B cell (primary cell): ENCODE measurements around the gene TTYH3. TPM values are rescaled to one million over a fixed set of nuclear protein-coding genes. Genes with fewer than 3 reads are reported as not detected.
A peak's percentile ranks its signal among the peaks of the same experiment; 100 is the strongest.

Experiments
- ATAC-seq: fragments of 200-7000 bp; cut with Tn5 transposase; one replicate; pipeline ENCODE4 v1.10.0; 2021; ENCODE audit warnings: low read depth, mild to moderate bottlenecking, moderate number of reproducible peaks, moderate library complexity
- CTCF ChIA-PET: fragments of 350-600 bp; sonication (Branson Sonifier 250); formaldehyde crosslinking; loops from one replicate; lab custom pipeline; 2021; ENCODE audit warnings: antibody characterized with exemption, inconsistent platforms; lab: Charles Lee
- POLR2A ChIA-PET: fragments of 350-600 bp; sonication (Branson Sonifier 250); formaldehyde crosslinking; loops from one replicate; lab custom pipeline; 2021; ENCODE audit warnings: antibody characterized with exemption; lab: Charles Lee
- DNase-seq: peaks from one replicate; pipeline ENCODE4 v3.0.0; 2013
- H2AFZ ChIP-seq: 2 replicates; pipeline ENCODE4 v1.6.1; 2012; ENCODE audit warnings: mild to moderate bottlenecking, low read depth, low read length; ENCODE audit not compliant: insufficient read depth, poor library complexity, severe bottlenecking
- H3K27ac ChIP-seq, 2 donors: 1 replicate in 1 of 2; 2 replicates in 1 of 2; pipeline ENCODE4 v1.5.1; 2012 to 2013; ENCODE audit warnings: low read length in 2 of 2, mild to moderate bottlenecking in 2 of 2, moderate library complexity in 1 of 2
- H3K27me3 ChIP-seq, 4 experiments: fragments of 200-600 bp in 1 of 4; sonication (generic) in 1 of 4; replicated peaks in 1 of 4; 1 replicate in 2 of 4; 2 replicates in 2 of 4; pipeline versions ENCODE4 v1.6.1 to v1.7.0; 2013 to 2016; ENCODE audit warnings: low read length in 3 of 4, mild to moderate bottlenecking in 2 of 4, mixed read lengths in 1 of 4, moderate library complexity in 1 of 4; ENCODE audit not compliant: insufficient read depth in 4 of 4, control insufficient read depth in 3 of 4; ENCODE audit errors: control extremely low read depth in 1 of 4
- H3K36me3 ChIP-seq, 2 experiments: replicated peaks in 1 of 2; 1 replicate in 1 of 2; 2 replicates in 1 of 2; pipeline versions ENCODE4 v1.6.1 to v1.7.1; 2013; ENCODE audit warnings: low read length in 1 of 2; ENCODE audit not compliant: insufficient read depth in 2 of 2, control insufficient read depth in 1 of 2; ENCODE audit errors: control extremely low read depth in 1 of 2, extremely low read depth in 1 of 2
- H3K4me1 ChIP-seq, 2 donors: fragments of 200-600 bp in 1 of 2; sonication (generic) in 1 of 2; 1 replicate in 1 of 2; 2 replicates in 1 of 2; pipeline versions ENCODE4 v1.5.1 to v1.6.1; 2013 to 2017; ENCODE audit warnings: low read length in 2 of 2; ENCODE audit not compliant: control insufficient read depth in 2 of 2, insufficient read depth in 2 of 2
- H3K4me2 ChIP-seq: replicated peaks from 2 replicates; pipeline ENCODE3; 2012; ENCODE audit warnings: mild to moderate bottlenecking, low read depth, low read length; ENCODE audit not compliant: poor library complexity, severe bottlenecking
- H3K4me3 ChIP-seq, 5 experiments: fragments of 200-600 bp in 1 of 5; sonication (generic) in 1 of 5; 1 replicate in 3 of 5; 2 replicates in 2 of 5; pipeline versions ENCODE4 v1.5.1 to v1.7.0; 2011 to 2016; ENCODE audit warnings: low read length in 4 of 5, mild to moderate bottlenecking in 4 of 5, low read depth in 2 of 5, control low read depth in 1 of 5, moderate library complexity in 1 of 5; ENCODE audit not compliant: insufficient read depth in 1 of 5; ENCODE audit errors: control extremely low read depth in 1 of 5, extremely low read depth in 1 of 5
- H3K79me2 ChIP-seq: fragments of 200-600 bp; sonication (generic); one replicate; pipeline ENCODE4 v1.6.0; 2016; ENCODE audit warnings: low read length; ENCODE audit not compliant: control insufficient read depth, insufficient read depth
- H3K9ac ChIP-seq: fragments of 200-600 bp; sonication (generic); 2 replicates; pipeline ENCODE4 v1.6.1; 2017; ENCODE audit warnings: mild to moderate bottlenecking, low read length, moderate library complexity
- H3K9me3 ChIP-seq, 3 donors: one replicate each; pipeline versions ENCODE4 v1.6.1 to v1.7.1; 2013; ENCODE audit warnings: low read length in 2 of 3; ENCODE audit not compliant: control insufficient read depth in 2 of 3, insufficient read depth in 1 of 3; ENCODE audit errors: control extremely low read depth in 1 of 3
- H4K20me1 ChIP-seq: 2 replicates; pipeline ENCODE4 v1.6.0; 2012; ENCODE audit warnings: mild to moderate bottlenecking, low read length; ENCODE audit not compliant: insufficient read depth, control insufficient read depth, poor library complexity, severe bottlenecking
- H3K27ac Mint-ChIP-seq: one replicate; pipeline ENCODE4 v1.8.0; 2021; ENCODE audit warnings: mixed read lengths
- H3K27me3 Mint-ChIP-seq: one replicate; pipeline ENCODE4 v1.8.0; 2021; ENCODE audit warnings: mixed read lengths
- H3K4me1 Mint-ChIP-seq: one replicate; pipeline ENCODE4 v1.8.0; 2021; ENCODE audit warnings: mixed read lengths
- H3K4me3 Mint-ChIP-seq: one replicate; pipeline ENCODE4 v1.8.0; 2021; ENCODE audit warnings: mixed read lengths
- H3K9me3 Mint-ChIP-seq: one replicate; pipeline ENCODE4 v1.8.0; 2022; ENCODE audit warnings: mixed read lengths; ENCODE audit not compliant: insufficient read depth
- EZH2 ChIP-seq: IDR thresholded peaks from 2 replicates; pipeline ENCODE4 v1.6.1; 2012; ENCODE audit warnings: borderline replicate concordance, low read depth, mild to moderate bottlenecking, moderate library complexity, low read length; ENCODE audit not compliant: insufficient read depth, poor library complexity, severe bottlenecking
- WGBS: methylation state at CpG from one replicate; pipeline ENCODE4 v1.1.5; 2013; ENCODE audit warnings: missing lambda C conversion rate; ENCODE audit not compliant: insufficient coverage; 5-methylcytosine and 5-hydroxymethylcytosine counted together
- intact Hi-C: fragments of 100-400 bp; cut with micrococcal nuclease; formaldehyde crosslinking; loops from one replicate; pipeline ENCODE4 v1.10.0; 2022
- polyA plus RNA-seq: library from polyadenylated mRNA; depleted of rRNA; stranded (reverse); fragments of >200 nt; gene quantifications from 2 replicates; pipeline ENCODE4 v1.2.3, GENCODE V29; 2012
- total RNA-seq, 2 donors: library from RNA; stranded (reverse); fragments of 120-200 nt in 1 of 2; gene quantifications; 1 replicate in 1 of 2; 2 replicates in 1 of 2; pipeline versions ENCODE4 v1.2.3 to v1.2.4, GENCODE V29; 2013 to 2022
- TF ChIP-seq, protein P1 (sequence below): fragments of 200-600 bp; IDR thresholded peaks from one replicate; pipeline ENCODE4 v1.8.0; 2022; ENCODE audit warnings: antibody characterized with exemption, mild to moderate bottlenecking

The TTYH3 gene
- total and polyA plus RNA-seq, 2 donors (not counting 1 experiment from before 2014, with no cell fraction given), result 8.4 to 48.6 TPM

DNA sequence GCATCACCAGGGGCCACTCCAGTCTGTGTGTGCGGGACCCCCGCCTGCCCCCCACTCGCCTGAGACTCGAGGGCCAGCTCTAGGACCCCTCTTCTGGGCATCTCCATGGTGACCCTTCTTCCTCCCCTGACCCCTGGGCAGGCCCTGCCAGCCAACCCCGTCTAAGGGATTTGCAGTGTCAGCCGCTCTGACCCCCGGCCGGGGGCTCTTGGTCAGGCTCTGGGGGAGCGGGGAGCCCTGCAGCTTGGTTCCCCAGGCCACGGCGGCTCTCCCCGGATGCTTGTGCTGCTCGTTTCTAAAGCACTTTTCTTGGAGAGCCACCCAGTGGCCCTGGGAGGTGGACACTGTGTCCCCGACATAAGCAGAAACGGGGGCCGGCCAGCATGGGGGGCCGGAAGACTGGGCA is 5.3 kb downstream of the TTYH3 start:
- peaks cover 92% of the 10 kb centered on the region for H3K79me2 ChIP-seq
- H4K20me1 ChIP-seq, result peaks cover 20% of the 10 kb centered on the region
- ATAC-seq, result no peak
- TF ChIP-seq EZH2, result no peak
- TF ChIP-seq, protein P1, sequence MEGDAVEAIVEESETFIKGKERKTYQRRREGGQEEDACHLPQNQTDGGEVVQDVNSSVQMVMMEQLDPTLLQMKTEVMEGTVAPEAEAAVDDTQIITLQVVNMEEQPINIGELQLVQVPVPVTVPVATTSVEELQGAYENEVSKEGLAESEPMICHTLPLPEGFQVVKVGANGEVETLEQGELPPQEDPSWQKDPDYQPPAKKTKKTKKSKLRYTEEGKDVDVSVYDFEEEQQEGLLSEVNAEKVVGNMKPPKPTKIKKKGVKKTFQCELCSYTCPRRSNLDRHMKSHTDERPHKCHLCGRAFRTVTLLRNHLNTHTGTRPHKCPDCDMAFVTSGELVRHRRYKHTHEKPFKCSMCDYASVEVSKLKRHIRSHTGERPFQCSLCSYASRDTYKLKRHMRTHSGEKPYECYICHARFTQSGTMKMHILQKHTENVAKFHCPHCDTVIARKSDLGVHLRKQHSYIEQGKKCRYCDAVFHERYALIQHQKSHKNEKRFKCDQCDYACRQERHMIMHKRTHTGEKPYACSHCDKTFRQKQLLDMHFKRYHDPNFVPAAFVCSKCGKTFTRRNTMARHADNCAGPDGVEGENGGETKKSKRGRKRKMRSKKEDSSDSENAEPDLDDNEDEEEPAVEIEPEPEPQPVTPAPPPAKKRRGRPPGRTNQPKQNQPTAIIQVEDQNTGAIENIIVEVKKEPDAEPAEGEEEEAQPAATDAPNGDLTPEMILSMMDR, result no peak
- POLR2A ChIA-PET, result interaction anchor here (1.2 kb wide), 1 partner anchor 107 kb away, joined by 3 read pairs; no protein-coding TSS in a partner anchor
- H3K4me2 ChIP-seq, result peak overlapping the region; percentile 64
- CTCF ChIA-PET, result no interaction called here
- H3K4me1 Mint-ChIP-seq, result peaks cover 67% of the 10 kb centered on the region
- no peaks in the 10 kb centered on the region for H3K9me3 ChIP-seq
- H3K4me3 ChIP-seq, result no peak overlapping the region
- peak overlapping the region; percentile 78 for H3K27ac Mint-ChIP-seq
- no peaks in the 10 kb centered on the region for H3K27me3 Mint-ChIP-seq
- H3K9ac ChIP-seq, result no peak overlapping the region
- H3K27ac ChIP-seq, result peak overlapping the region in 1 of 2 donors; percentile 71
- WGBS, result 86% methylated on average over 17 of the region's 17 CpGs
- intact Hi-C loops, result no loop called here
- peaks cover 50 to 83% of the 10 kb centered on the region in 2 donors for H3K4me1 ChIP-seq
- no peaks in the 10 kb centered on the region for H3K27me3 ChIP-seq
- no peaks in the 10 kb centered on the region for H3K36me3 ChIP-seq
- H2AFZ ChIP-seq, result no peak overlapping the region
- no peak for DNase-seq
- peak overlapping the region; percentile 54 for H3K4me3 Mint-ChIP-seq
- H3K9me3 Mint-ChIP-seq, result no peaks in the 10 kb centered on the region

DNA sequence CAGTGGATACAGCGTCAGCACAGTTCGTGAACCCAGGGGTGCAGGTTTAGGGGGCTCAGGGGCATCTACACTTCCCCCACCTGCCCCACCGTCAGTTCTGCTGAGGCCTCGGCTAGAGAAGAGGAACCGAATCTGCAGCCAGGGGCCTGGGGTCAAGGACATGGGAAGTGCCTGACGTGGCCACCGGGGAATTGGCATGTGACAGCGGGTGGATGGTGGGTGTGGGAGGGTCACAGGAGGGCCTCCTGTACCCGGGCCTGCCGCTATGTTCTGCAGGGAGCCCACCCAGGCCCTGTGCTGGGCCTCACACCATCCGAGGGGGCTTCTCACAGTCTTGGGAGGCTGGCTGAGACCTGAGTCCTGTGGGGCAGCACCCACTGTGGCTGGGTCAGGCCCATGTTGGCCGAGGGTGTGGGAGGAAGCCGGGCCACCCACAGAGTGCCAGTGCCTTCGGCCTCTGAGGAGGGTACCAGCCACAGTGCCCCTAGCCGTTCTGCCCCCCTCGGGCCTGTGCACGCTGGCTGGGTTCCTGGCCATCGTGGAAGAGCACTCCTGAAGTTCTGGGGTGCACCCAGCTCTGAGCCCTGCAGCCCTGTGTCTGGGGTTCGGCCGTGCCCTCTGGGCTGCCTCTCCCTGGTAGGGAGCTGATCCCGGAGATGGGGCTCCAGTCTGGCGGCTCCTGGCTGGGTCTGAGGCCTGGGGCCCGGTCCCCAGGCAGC is 5.9 kb downstream of the TTYH3 start:
- no peak overlapping the region for H3K4me3 ChIP-seq
- H2AFZ ChIP-seq, result no peak overlapping the region
- H4K20me1 ChIP-seq, result peaks cover 20% of the 10 kb centered on the region
- intact Hi-C loops, result no loop called here
- peak overlapping the region; percentile 6 for H3K9ac ChIP-seq
- no peak for TF ChIP-seq EZH2
- TF ChIP-seq, protein P1, result no peak
- peak overlapping the region; percentile 54 to 71 for H3K27ac ChIP-seq
- H3K9me3 ChIP-seq, result no peaks in the 10 kb centered on the region
- no peaks in the 10 kb centered on the region for H3K27me3 Mint-ChIP-seq
- 45% methylated on average over 23 of the region's 23 CpGs for WGBS
- H3K4me1 Mint-ChIP-seq, result peaks cover 67% of the 10 kb centered on the region
- H3K4me1 ChIP-seq, result peaks cover 52 to 83% of the 10 kb centered on the region in 2 donors
- POLR2A ChIA-PET, result no interaction called here
- H3K79me2 ChIP-seq, result peaks cover 89% of the 10 kb centered on the region
- H3K4me2 ChIP-seq, result peak overlapping the region; percentile 64
- ATAC-seq (peak; percentile 50), DNase-seq (peak; percentile 81)
- no peaks in the 10 kb centered on the region for H3K9me3 Mint-ChIP-seq
- no peaks in the 10 kb centered on the region for H3K36me3 ChIP-seq
- H3K27ac Mint-ChIP-seq, result peak overlapping the region; percentile 81
- H3K4me3 Mint-ChIP-seq, result peak overlapping the region; percentile 54
- H3K27me3 ChIP-seq, result no peaks in the 10 kb centered on the region
- CTCF ChIA-PET, result interaction anchor here (0.6 kb wide), 1 partner anchor 48 kb away, joined by 4 read pairs; no protein-coding TSS in a partner anchor
